Measurements from ENCODE around the gene MAP3K7CL. TPM values are rescaled to one million over a fixed set of nuclear protein-coding genes. Genes with fewer than 3 reads are reported as not detected.

MAP3K7CL gene
- total RNA-seq, 4 donors from 2014 or later: 4.9 to 13.3 (median 6.8) TPM

DNA sequence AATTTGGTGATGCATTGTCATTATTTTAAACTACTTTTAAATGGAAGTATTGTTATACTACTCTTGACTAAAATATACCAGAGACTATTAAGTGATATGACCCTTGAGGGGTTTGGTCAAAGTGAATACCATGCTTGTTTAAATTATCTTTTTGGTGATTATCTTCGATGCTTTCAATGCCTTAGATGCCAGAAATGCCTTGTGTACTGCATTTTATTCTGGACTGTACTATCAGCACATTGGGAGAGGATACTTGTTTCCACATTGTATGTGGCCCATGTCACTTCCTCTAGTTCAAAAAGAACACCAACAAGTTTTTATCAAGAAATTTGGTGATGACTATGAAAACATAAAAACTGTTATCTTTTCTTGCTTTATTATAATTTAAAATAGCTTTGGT, 16.3 kb downstream of the MAP3K7CL start:
- no peak for TF ChIP-seq CTCF (IDR thresholded peaks at IDR 0.05; ENCODE audit: low read depth)

DNA sequence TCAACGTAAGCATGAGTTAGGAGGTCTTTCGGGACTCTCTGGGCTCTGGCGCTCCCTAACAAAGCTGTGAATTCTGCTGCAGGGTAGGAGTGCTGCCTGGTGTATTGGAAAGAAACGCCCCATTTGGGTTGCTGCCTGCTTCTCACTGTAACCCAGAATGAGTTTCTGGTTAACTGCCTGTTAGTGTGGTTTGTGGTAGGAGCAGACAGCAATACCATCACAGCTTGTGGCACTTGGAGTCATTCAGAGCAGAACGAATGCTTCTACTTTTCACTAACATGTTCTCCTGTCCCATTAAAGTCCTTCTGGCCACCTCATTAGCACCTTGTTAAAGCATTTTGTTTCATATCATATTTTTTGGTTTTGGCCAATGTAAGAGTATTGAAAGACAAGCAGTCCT, 18.1 kb downstream of the MAP3K7CL start:
- TF ChIP-seq CTCF (IDR thresholded peaks at IDR 0.05; ENCODE audit: low read depth): no peak

- TF ChIP-seq CTCF (IDR thresholded peaks at IDR 0.05; ENCODE audit: low read depth): no peak
Observed at GRCh38 chr21:29149808-29150425, 19.5 kb downstream of the MAP3K7CL start.

DNA sequence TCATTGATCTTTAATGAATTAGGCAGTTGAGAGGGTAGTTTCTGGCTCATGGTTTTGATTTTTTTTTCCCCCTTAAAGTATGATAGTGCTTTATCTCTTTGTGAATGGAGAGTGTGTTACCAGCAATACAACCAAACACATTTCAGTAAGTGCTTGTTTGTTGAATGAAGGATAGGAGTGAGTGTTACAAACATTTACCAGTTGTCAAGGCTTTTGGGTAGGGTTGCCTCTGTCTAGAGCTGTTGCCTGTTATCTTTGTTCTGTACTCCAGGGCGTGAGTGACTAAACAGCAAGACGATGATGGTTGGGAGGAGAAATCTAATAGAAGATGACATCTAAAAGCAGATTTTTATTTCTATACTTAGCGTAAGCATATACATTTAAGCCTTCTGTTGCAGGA, 21.5 kb downstream of the MAP3K7CL start:
- TF ChIP-seq CTCF (IDR thresholded peaks at IDR 0.05; ENCODE audit: low read depth): no peak

DNA sequence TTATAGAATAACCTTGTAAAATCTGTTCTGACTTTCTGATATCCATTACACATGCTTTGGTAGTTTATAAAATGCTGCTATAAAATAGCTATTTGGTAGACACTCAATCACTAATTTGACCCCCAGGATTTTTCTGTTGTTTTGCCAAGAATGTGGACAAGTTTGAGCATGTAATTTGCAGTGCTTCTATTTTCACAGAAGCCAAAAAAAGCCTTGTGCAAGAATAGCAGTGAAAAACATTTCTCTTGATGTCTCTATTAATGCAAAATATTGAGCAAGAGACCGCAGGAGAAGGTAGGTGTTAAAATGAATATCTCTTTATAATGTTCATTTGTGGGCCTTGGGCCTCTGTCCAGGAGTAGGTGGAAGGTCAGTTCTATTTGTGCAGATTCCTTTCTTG, 22.5 kb downstream of the MAP3K7CL start:
- no peak for TF ChIP-seq CTCF (IDR thresholded peaks at IDR 0.05; ENCODE audit: low read depth)

DNA sequence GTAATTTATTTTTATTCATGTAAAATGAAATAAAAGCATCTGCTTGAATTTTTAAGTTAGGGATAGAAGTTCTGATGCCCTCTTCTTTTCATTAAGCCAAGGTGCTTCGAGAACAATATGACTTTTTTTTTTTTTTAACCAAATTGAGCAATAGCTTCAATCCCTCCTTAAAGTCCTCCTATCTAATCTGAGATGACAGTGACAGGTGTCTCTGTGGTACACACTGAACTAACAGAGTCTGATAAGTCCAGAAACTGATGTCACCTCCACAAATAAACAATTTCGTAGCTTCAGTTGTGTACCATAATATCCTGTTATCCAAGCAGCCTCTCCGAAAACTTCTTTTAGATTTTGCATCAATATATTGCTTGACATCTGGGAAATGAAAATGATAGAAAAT, 23.8 kb downstream of the MAP3K7CL start:
- TF ChIP-seq CTCF (IDR thresholded peaks at IDR 0.05; ENCODE audit: low read depth): no peak

DNA sequence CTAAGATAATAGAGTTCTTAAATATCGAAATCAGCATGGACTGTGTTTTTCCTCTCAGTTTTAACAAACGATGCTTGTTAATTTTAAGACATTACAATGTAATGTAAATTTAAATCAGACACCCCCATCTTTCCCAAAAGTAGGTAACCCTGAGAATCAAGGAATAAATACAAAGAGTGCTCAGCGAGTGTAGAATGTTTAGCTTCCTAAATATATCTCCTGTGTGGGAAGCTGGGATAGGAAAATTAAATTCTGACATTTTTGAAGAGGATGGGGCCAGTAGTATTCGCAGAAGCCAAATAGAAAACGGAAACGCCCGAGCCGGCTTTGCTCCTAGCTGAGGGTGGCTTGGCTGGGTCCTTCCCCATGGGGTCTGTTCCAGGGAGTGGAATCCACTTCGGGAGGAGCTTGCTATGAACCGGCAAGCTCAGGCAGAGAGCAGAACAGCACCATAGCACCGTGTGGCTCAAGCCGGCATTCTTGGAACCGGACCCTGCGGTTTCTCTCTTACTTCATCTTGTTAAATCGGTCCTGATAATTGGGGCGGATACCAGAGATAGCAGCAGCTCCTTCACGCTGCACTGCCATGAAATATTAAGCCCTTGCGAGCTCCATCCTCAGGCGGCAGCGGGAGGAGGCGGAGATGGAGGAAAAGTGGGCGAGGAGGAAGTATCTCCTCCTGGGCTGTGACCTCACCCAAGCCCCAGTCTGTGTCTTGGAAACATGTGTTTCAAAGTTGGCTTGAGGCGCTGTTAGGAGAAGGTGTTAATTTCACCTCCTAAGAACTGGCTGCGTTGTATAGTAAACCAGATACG, 24.9 kb downstream of the MAP3K7CL start:
- no peak for TF ChIP-seq CTCF (IDR thresholded peaks at IDR 0.05; ENCODE audit: low read depth)
